Measurements from ENCODE around the gene BANF2.
"Not testable (repeated sequence)": the region's sequence is repeated elsewhere in the genome, so short reads cannot be mapped to it uniquely, and the experiment has no call there.

The BANF2 gene

DNA sequence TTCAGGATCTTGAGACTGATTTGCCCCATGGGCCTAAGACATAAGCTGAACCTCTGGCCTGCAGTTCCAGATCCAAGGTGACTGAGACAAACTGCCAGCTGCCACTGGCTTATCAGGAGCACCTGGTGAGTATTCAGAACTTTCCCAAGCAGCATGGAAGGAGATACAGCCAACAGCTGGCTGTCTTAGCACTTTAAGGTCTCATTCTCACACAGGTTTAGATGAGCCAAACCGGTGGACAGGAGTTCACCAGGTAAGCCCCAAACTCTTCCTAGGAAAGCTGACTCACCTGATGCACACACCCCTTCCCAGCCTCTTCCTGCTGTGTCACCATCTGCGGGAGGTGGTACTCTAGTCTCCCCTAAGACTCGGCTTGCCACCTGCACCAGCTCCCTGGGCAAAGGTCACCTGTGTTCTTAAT is at the start of gene BANF2:
BANF2 (plus strand) TSS at position 36 of the 421 bp plus-strand sequence. CDS start 25,060 bp downstream, outside the sequence.
- no peak for DNase-seq (ENCODE audit: low read depth)

DNA sequence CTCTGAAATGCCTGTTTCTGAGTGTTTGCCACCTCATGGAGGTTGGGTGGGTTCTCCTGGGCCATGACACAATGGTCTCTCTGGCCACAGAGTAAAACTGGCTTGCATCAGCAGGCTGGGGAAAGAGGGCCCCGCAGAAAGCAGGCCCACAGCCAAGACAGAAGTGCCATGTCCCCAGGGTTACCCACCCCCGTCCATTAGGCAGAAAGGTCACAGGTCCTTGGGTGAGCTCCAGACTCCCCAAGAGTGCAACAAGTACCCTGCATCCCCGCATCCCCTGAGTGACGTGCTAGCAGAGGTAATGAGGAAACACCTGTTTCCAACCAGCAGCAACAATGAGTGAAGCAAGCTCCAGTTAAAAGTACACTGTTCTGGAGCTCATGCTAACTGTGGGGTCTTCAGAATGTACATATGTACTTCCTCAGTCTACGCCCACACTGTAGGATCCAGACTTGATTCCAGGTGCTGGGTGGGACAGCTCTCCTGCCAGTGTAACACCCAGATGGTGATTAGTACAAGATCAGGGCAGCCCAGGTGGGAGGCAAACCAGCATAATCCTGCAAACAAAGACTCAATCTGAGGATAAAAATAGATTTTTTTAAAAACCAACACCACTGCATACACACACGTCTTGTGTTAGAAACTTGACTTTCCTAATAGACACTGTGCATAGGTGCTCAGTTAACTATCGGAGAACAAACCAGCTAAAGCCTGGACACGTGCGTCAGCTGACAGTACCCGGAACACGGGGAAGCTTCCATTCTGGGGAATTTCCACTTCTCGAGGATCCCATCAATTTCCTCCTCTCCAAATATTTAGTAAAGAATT is 49.3 kb upstream of the BANF2 start:
- DNase-seq (ENCODE audit: low read depth) = no peak

DNA sequence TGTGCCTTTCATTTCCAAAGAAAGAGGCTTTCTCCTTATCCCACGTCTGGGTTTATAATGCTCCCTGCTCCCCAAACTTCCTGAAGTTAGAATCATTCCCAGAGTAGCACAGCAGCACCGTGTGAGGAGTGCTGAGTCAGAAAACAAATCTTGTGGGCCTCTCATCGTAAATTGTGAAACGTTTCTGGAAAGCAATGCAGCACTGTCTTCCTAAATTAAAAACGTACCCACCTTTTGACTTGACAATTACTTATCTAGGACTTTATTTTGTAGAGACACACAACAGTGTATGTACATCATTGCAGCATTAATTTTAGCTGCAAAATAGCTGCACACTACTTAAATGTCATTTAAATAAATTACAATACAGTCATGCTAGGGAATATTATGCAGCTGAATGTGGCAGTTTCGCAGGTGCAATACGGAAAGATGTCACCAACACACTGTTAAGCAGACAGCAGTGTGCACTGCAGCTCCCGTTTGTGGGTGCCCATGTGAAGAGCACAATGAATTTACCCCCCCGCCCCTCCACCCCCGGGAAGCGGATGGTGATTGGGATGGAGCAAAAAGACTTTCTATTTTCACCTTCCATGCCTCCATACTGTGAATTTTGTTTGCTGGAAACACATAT is 48.5 kb upstream of the BANF2 start:
- no peak for DNase-seq (ENCODE audit: low read depth)

DNA sequence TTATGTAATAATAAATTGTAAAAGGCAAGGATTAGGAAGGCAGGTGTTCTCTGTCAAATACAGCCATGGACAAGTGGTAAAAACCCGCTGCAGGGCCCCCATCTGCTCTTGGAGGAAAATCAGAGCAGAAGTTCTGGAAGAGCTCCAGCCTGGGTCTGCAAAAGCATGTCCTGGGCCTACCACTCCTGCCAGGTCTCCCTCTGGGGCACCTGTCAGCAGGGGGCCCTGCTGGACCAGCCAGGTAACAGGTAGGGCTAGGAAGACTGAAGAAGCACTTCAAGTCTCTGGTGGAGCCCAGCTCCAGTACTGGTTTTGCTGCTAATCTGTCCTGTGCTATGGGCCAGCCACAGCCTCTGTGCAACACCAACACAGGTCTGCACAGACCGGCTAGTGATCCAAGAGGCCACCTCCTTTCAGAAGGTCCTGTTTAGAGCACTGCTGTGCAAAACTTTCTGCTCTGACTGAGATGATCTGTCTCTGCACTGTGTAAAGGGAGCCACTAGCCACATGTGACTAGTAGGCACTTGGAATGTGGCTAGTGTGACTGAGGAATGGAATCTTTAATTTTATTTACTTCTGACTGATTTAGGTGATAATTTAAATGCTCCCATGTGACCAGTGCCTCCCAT is 47.9 kb upstream of the BANF2 start:
- no peak for DNase-seq (ENCODE audit: low read depth)

DNA sequence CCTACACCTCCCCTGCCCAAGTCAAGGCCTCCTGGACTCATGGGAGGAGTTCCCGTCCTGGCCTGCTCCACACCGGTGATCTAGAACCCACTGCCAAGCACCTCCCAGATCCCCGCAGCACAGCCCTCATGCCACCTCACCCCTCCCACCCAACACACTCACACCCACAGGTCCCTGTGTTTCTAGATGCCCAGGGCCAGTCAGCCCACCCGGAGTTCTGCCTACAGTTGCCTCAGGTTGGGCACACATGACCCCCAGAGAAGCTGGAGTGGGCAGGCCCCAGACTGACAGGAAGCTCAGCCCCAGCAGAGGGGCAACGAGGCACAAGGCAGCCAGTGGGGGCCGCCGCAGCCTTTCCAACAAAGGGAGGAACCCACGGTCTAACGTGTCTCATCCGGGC is 47.4 kb upstream of the BANF2 start:
- no peak for DNase-seq (ENCODE audit: low read depth)

DNA sequence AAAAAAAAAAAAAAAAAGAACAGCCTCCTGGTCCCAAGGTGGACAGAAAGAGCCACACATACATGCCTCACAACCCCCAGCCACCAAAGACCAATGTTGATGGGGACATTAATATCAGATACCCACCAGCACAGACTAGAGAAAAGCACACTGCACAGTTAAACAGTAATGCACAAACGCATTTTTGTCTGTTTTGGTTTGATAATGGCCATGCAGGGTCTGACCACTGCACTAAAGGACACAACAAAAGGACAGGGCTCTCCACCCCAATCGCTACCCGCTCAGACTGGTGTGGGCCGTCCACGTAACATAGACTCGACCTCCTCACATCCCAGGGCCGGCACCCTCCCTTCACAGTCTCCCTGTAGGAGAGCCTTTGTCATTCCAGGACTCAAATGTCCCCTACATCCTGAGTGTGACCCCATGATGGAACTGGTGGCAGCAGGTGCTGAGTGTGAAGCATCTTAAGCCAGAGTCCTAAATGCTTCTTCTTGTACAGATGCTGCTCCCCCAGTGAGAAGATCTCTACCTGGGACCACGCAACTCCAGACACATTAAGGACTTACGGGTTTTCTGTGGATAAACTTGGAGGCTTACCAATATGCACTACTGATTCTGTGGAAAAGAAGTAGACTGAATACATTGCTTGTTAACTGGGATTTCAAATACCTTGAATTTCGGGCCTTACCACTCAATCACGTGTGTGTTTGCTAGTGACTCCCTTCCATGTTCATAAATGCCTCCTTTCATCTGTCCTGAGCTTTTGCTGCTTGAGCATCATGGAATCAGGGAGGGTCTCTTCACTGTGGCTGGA is 45.7 kb upstream of the BANF2 start:
- DNase-seq (ENCODE audit: low read depth) = no peak

DNA sequence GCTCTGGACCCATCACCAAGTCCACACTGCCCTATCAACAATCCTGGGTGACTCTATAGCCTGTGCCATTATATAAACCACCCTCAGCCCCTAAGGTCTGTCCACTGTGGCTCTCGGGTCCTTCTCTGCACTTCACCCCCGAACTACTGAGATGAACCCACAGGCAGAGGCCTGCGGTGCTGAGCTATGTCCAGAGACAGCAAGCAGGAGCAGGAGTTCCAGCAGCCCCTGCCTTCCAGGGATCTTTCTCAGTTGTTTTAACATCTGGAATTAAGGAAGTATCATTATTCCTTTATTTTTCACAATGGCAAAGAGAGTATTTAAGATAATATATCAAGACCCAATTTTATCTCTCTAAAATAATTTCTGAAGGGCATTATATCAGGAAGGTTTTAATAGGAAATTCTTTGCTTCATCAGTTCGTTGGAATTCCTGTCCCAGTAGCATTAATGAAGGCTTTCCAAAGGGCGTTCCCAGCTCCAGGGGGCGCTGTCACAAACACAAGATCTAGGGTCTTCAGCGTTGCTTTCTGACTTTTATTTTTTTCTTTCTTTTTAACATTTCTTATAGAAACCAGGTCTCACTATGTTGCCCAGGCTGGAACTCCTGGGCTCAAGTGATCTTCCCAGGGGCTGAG is 45.0 kb upstream of the BANF2 start:
- DNase-seq (ENCODE audit: low read depth) = no peak

DNA sequence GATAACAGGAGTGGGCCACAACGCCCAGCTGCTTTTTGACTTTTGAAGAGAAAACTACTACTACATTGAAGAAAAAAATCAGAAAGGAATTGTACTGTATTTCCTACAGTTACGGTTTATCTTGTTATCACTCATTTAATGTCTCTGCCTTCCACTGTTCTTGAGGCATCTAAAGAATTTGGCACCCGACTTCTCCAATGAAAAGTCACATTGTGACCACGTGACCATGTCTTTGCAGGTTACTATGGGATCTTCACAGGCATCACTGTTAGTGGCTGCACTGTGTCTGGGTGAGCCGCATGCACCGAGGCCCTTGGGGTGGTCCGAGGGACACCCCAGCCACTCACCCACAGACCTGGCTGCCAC is 44.5 kb upstream of the BANF2 start:
- no peak for DNase-seq (ENCODE audit: low read depth)

DNA sequence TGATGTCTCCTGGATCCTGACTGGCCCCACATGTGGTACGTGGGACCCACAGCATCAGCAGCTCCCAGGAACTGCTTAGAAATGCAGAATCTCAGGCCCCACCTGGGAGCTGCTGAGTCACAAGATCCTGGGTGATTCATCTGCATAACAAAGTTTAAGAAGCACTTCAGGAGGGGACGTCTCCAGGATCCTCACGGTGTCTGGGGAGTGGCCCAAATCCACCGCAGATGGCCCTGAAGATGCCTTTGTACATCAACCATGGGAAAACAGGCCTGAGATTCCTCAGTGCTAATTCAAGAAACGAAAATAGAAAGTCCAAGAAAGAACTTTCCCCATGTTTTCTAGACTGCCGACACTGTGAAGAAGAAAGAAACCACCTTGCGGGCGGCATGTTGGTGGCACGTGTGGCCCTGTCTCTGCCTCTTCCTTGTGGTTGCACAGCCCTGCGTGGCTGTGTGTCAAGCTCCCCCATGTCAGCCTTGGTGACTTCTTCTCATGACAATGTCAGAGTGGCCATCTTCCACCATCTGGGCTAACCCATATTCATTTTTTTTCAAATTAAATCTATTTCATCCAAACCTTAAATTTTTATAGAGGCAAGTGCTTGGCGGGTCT is 43.8 kb upstream of the BANF2 start:
- no peak for DNase-seq (ENCODE audit: low read depth)

DNA sequence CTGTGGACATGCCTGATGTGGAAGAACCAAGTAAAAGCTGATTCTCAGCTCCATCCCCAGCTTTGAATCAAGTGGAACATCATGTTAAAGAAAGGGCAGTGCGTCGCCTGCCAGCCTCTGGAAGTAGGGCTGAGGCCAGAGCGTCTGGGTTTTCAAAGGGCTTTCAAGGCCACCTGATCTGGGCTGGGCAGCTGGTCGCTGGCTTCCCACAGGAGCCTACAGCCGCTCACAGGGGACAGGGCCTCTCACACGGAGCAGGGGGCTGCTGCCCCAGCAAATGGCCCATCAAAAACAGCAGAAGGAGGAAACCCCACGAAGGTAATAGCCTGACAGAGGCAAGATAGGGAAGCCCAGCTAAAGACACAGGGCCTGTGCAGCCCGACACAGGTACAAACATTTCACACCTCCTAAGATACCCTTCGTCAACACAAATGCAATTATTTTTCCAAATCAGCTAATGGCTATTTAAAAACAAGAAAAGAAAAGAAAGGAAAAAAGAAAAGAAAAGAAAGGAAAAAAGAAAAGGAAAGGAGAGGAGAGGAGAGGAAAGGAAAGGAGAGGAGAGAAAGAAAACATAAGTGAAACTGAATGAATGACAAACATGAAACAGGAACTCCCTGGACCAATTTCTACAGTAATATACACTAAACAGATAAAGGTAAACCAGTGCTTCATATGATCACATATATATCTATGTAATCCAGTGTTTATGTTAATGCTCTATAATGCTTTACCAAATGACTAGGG is 42.5 kb upstream of the BANF2 start:
- no peak for DNase-seq (ENCODE audit: low read depth)

DNA sequence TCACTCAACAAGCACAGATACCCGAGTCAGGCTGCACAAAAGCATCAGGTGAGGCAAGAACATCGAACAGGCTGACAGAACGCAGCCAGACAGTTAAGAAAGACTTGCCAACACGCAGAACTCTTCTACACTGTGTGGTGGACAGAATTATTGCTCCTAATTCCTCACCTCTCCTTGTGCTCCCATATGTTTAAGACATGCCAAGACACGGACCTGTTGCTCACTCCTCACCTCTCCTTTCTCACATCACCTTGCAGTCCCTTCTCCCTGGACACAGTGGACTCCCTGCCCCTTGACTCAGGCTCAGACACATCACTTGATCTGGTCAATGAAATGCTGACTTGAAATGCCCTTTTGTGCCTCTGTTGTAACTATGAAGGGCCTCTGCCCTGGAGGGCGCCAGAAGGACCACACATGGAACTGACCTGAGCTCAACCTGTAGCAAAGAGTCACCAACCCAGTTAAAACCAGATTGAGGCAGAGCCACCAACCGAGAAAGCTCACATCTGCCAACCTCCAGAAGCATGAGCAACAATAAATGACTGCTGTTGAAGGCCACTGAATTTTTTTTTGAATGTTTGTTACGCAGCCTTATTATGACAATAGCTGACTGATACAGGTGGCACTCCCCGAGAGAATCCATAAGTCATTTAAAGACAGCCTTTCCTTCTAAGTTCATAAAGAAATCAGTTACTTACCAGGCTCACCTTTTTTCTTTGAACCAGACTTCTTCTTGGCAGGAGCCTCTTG is 41.7 kb upstream of the BANF2 start:
- no peak for DNase-seq (ENCODE audit: low read depth)

DNA sequence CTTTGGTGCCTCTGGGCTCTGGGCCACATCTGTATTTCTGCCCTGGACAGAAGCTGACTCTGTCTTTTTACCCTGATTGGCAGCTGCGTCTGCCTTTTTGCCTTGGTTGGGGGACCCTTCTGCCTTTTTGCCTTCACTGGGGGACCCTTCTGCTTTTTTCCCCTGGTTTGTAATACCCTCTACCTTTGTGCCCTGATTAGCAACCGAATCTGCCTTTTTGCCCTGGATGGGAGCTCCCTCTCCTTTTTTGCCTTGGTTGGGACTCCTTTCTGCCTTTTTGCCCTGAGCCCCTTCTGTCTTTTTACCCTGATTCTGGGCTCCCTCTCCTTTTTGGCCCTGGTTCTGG is 41.1 kb upstream of the BANF2 start:
- no peak for DNase-seq (ENCODE audit: low read depth)

DNA sequence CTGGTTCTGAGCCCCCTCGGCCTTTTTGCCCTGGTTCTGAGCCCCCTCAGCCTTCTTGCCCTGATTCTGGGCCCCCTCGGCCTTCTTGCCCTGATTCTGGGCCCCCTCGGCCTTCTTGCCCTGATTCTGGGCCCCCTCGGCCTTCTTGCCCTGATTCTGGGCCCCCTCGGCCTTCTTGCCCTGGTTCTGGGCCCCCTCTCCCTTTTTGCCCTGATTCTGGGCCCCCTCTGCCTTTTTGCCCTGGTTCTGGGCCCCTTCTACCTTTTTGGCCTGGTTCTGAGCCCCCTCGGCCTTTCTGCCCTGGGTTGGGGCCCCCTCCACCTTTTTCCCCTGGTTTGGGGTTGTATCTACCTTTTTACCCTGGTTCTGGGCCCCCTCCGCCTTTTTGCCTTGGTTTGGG is 40.4 kb upstream of the BANF2 start:
- not testable (repeated sequence) for DNase-seq (ENCODE audit: low read depth)

DNA sequence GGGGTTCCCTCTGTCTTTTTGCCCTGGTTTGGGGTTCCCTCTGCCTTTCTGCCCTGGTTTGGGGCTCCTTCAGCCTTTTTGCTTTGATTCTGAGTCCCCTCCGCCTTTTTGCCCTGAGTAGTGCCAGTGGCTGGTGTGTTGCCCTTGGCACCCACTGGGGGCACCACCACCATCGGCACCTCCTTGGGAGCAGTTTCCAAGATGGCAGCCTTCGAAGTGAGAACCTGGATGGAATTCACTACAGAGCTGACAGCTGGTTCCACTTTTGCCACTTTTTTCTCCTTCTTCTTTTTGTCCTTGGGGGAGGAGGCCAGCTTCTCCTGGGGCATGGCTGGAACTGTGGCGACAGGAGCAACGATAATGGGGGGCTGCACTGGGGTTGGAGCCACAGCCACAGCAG is 40.0 kb upstream of the BANF2 start:
- DNase-seq (ENCODE audit: low read depth) = no peak

DNA sequence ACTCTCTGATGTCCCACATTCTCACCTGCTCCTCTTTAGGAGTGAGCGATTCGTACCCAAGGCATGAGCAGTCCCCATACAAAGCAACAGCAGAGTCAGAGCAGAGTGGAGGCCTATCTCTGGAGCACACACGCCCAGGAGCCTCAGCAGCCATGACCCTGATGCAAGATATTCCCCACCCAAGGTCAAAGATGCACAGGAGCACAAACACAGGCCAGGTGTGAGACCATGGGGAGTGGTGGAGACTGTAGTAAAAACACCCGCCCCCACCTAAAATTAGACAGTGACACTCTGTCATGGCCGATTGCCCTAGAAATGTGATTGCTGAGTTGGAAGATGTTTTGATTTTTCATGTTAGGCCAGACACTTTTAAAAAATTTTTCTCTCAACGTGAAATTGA is 39.1 kb upstream of the BANF2 start:
- DNase-seq (ENCODE audit: low read depth) = no peak

DNA sequence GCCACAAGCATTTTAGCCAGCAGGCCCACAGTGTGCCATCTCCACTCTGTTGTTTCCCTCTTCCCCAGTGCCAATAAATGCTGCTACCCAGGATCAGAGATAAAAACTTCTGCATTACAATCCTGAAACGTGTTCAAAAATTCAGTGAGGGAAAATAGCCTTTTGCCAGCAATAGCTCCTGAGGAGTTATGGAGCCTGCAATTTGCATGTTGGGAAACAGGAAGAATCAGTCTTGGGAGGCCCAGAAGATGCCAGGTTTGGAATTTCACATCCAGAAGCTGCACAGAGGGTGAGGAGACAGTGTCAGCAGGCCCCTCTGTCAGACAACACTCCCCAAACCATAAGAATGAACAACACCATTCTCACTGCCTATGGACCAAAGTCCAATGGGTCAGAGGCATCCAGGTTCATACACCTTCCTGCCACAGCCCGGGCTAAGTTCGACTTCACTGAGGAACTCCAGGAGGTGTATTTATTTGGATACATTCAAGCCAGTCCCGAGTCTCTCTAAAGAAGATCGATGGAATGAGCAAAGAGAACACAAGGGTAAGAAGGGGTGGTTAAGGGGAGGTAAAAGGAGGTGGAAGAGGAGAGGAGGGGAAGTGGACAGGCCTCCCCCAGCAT is 38.5 kb upstream of the BANF2 start:
- DNase-seq (ENCODE audit: low read depth) = no peak

DNA sequence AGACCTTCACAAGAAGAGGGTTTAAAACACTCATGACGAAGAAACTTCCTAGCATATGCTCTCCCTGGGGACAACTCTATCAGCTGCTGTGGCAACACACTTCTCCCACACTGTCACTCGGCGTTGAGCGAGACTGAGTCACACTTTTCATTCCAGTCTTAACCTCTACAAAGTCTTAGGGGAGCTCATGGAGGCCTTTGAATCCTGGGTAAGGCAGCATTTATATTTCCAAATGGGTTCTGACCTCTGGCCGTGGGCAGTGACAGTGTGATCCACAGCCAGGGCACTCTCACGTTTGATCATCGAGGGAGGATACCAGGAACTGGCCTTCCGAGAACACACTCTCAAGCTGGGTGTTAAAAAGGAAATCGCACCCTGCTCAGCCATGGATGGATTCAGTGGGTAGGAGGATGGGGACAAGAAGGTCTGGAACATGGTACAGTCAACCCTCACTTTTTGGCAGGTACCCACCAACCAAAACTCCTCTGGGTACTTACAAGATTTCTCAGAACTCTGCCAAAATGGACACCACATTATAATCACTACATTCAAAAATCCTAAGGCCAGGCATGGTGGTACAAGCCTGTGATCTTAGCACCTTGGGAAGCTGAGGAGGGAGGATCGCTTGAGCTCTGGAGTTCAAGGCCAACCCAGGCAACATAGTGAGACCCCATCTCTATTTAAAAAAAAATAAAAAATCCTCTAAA is 37.3 kb upstream of the BANF2 start:
- DNase-seq (ENCODE audit: low read depth) = no peak

DNA sequence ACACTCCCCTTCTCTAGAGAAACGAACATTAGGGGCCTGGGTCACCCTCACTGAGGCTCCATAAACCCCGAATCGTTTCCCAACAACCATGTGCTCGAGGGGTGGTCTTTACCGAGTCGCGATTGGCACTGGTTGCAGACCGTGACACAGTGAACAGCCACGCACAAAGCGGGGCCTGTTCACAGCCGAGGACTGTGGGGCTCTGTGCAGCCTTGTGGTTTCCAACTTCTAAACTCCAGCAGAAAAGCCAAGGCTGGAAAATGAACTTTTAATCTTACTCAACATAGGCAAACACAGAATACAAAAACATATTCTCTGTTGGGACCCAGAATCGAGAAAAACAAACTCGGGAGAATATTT is 36.7 kb upstream of the BANF2 start:
- no peak for DNase-seq (ENCODE audit: low read depth)

DNA sequence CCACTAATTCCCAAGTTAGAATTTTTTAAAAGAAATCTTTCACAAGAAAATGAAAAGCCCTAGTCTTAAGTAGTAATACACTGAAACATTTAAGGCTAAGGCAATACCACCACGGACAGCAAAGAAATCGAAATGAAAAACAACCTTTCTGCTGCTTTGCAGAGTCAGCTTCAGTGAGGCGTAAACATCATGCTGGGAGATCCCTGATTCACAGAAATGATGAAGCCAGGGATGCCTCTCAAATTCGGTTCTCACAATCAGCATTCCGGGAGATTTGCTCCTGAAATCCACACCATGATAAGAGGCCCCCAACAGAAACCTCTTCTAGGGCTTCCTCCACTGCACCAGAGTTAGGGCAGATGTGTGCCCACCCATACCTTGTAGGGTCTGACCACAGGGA is 36.3 kb upstream of the BANF2 start:
- no peak for DNase-seq (ENCODE audit: low read depth)
